Measurements from ENCODE around the gene RNF207. TPM values are rescaled to one million over a fixed set of nuclear protein-coding genes. Genes with fewer than 3 reads are reported as not detected.

The RNF207 gene
- polyA plus RNA-seq, 1 of the 3 experiments (the other 2 are of a cell fraction) = 25.4 TPM

- no peak for TF ChIP-seq MAX (IDR thresholded peaks at IDR 0.05; ENCODE audit: low read depth)
Measured at GRCh38 chr1:6235296-6235677, 29.4 kb downstream of the RNF207 start (continued).

- H3K9me2 ChIP-seq = no peaks in the 10 kb centered on the region
- H3K79me2 ChIP-seq (ENCODE audit: insufficient read depth) = peaks cover 30% of the 10 kb centered on the region
- 97% methylated on average over 4 of the region's 4 CpGs for WGBS (ENCODE audit: low lambda C conversion rate)
- no peak for DNase-seq
- no peak overlapping the region for H3K4me2 ChIP-seq
- no peaks in the 10 kb centered on the region for H4K20me1 ChIP-seq (ENCODE audit: insufficient read depth)
- H3K4me1 ChIP-seq (ENCODE audit: control insufficient read depth in 1 of 2, insufficient read depth in 2 of 2, low read depth in 1 of 2, low read length in 1 of 2) = peaks cover 0 to 9% of the 10 kb centered on the region in 2 experiments; a peak in 1 of 4 replicates
- H3F3A ChIP-seq (replicated peaks; ENCODE audit: insufficient read depth) = no peaks in the 10 kb centered on the region
- no peak for TF ChIP-seq USF2 (IDR thresholded peaks at IDR 0.05; ENCODE audit: borderline replicate concordance, low read depth, low read length)
- no peak for TF ChIP-seq MAX (IDR thresholded peaks at IDR 0.05; ENCODE audit: low read depth)
- no peak for TF ChIP-seq PBX3 (IDR thresholded peaks at IDR 0.05)
- TF ChIP-seq POLR2AphosphoS5 (IDR thresholded peaks at IDR 0.05; ENCODE audit: low read depth, low read length) = no peak
- no peak for TF ChIP-seq REST (IDR thresholded peaks at IDR 0.05; ENCODE audit: low read depth, low read length)
- no peak for TF ChIP-seq MEF2A (IDR thresholded peaks at IDR 0.05; ENCODE audit: borderline replicate concordance, low read depth)
- H3K27ac ChIP-seq (ENCODE audit: low read depth in 2 of 2, low read length in 1 of 2) = no peak overlapping the region
- ChIA-PET POLR2A (no interaction called here), CTCF (interaction anchor here (1.0 to 5.5 kb wide), 5 partner anchors 10 to 203 kb away, joined by 3 to 45 read pairs (median 4); no protein-coding TSS in a partner anchor)
- H3K9ac ChIP-seq = no peak overlapping the region
- no peak overlapping the region for H2AFZ ChIP-seq (ENCODE audit: low read depth)
- H3K27me3 ChIP-seq (ENCODE audit: insufficient read depth) = no peaks in the 10 kb centered on the region
- no peaks in the 10 kb centered on the region for H3K9me3 ChIP-seq
- no peak overlapping the region for H3K4me3 ChIP-seq (ENCODE audit: low read depth in 2 of 2, low read length in 1 of 2)
- peaks cover 3 to 4% of the 10 kb centered on the region in 2 experiments for H3K36me3 ChIP-seq (replicated peaks in 1 of 2; ENCODE audit: control insufficient read depth in 1 of 2, insufficient read depth in 2 of 2, low read length in 1 of 2)
Measured at GRCh38 chr1:6237093-6237492, 31.2 kb downstream of the RNF207 start.

GRCh38 chr1:6239213-6239752 lies 33.4 kb downstream of the RNF207 start:
- DNase-seq = no peak
- no peak overlapping the region for H3K4me3 ChIP-seq (ENCODE audit: low read depth in 2 of 2, low read length in 1 of 2)
- H2AFZ ChIP-seq (ENCODE audit: low read depth) = no peak overlapping the region
- H3F3A ChIP-seq (replicated peaks; ENCODE audit: insufficient read depth) = no peaks in the 10 kb centered on the region
- 73% methylated on average over 7 of the region's 7 CpGs for WGBS (ENCODE audit: low lambda C conversion rate)
- no peaks in the 10 kb centered on the region for H3K27me3 ChIP-seq (ENCODE audit: insufficient read depth)
- H3K9me2 ChIP-seq = no peaks in the 10 kb centered on the region
- peaks cover 0 to 9% of the 10 kb centered on the region in 2 experiments; a peak in 1 of 4 replicates for H3K4me1 ChIP-seq (ENCODE audit: control insufficient read depth in 1 of 2, insufficient read depth in 2 of 2, low read depth in 1 of 2, low read length in 1 of 2)
- CTCF ChIA-PET = interaction anchor here (0.6 to 5.5 kb wide), 21 partner anchors 8 to 262 kb away, joined by 3 to 45 read pairs (median 4); no protein-coding TSS in a partner anchor
- no peak overlapping the region for H3K9ac ChIP-seq
- H3K9me3 ChIP-seq = no peaks in the 10 kb centered on the region
- peaks cover 12% of the 10 kb centered on the region for H3K79me2 ChIP-seq (ENCODE audit: insufficient read depth)
- H3K36me3 ChIP-seq (replicated peaks in 1 of 2; ENCODE audit: control insufficient read depth in 1 of 2, insufficient read depth in 2 of 2, low read length in 1 of 2) = no peaks in the 10 kb centered on the region
- no peaks in the 10 kb centered on the region for H4K20me1 ChIP-seq (ENCODE audit: insufficient read depth)
- no peak overlapping the region for H3K27ac ChIP-seq (ENCODE audit: low read depth in 2 of 2, low read length in 1 of 2)
- H3K4me2 ChIP-seq = no peak overlapping the region
- POLR2A ChIA-PET = interaction anchor here (1.1 kb wide), 1 partner anchor 146 kb away, joined by 3 read pairs; no protein-coding TSS in a partner anchor
- TF ChIP-seq YY1 (IDR thresholded peaks at IDR 0.05; ENCODE audit: low read depth) (no peak), USF1 (IDR thresholded peaks at IDR 0.05; ENCODE audit: borderline replicate concordance, low read depth) (no peak), USF2 (IDR thresholded peaks at IDR 0.05; ENCODE audit: borderline replicate concordance, low read depth, low read length) (no peak), RXRA (IDR thresholded peaks at IDR 0.05; ENCODE audit: borderline replicate concordance, low read depth) (no peak), TEAD4 (IDR thresholded peaks at IDR 0.05; ENCODE audit: borderline replicate concordance, insufficient read depth) (no peak), CHD2 (IDR thresholded peaks at IDR 0.05; ENCODE audit: low read length, partially characterized antibody) (no peak), NRF1 (IDR thresholded peaks at IDR 0.05; ENCODE audit: low read depth, low read length) (no peak), SMC3 (IDR thresholded peaks at IDR 0.05; ENCODE audit: low read depth, low read length) (no peak), RAD21 (IDR thresholded peaks at IDR 0.05; ENCODE audit: low read length) (no peak), GABPA (IDR thresholded peaks at IDR 0.05; ENCODE audit: low read depth) (no peak), FOXM1 (IDR thresholded peaks at IDR 0.05; ENCODE audit: low read depth) (no peak), NFIC (IDR thresholded peaks at IDR 0.05; ENCODE audit: borderline replicate concordance) (no peak)

Measured in SK-N-SH (cell line).